GM19455 (cell line): ENCODE data around the gene PTGER4.
"Not testable (repeated sequence)": the region's sequence is repeated elsewhere in the genome, so short reads cannot be mapped to it uniquely, and the experiment has no call there.

Source experiments
- ATAC-seq: cut with Tn5 transposase; IDR thresholded peaks from one replicate; pipeline ENCODE4 v1.9.1; 2021; ENCODE audit not compliant: unreplicated experiment

The PTGER4 gene

DNA sequence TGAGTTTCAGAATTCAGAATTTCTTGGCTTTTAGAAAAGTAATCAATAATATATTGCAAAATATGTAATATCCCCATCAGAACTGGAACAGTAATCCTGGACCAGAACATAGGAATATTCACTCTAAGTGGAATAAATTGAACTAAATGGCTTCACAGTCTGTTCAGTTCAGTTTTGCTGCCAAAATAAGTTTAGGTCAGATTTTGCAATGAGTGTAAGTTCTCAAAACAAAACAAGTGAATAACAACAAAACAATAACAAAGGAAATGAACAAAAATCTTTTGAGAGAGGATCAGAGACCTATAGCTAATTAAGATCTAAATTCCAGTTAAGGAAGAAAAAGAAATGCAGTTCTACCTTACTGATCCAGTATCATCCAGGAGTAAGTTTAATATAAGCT lies 9.3 kb downstream of the PTGER4 start:
- ATAC-seq: no peak

DNA sequence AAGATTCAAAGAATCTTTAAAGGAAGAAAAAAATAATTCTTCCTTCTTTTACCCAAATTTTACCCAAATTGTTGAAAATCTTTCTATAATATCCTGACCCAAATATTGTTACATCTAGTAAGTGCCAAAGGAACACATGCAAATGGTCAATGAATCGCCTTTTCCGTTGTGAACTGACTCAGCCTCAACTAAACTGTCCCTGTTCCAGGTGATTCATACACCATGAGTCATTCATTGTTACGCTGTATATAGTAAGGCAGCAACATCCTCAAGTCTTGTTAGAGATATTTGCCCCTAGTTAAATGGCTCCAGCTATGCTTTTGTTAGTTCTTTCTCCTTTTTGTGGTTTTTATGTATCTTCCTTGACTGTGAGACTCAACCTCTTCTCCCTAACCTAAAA lies 9.7 kb downstream of the PTGER4 start:
- ATAC-seq: no peak

- no peak for ATAC-seq
These were observed 10.6 kb downstream of the PTGER4 start for GRCh38 chr5:40690267-40690666.

DNA sequence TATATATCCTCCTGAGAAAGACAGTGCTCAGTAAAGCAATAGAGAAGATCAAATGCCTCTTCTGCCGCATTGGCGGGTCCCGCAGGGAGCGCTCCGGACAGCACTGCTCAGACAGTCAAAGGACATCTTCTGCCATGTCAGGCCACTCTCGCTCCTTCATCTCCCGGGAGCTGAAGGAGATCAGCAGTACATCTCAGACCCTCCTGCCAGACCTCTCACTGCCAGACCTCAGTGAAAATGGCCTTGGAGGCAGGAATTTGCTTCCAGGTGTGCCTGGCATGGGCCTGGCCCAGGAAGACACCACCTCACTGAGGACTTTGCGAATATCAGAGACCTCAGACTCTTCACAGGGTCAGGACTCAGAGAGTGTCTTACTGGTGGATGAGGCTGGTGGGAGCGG lies 12.2 kb downstream of the PTGER4 start:
- no peak for ATAC-seq

GRCh38 chr5:40694433-40694832 lies 14.7 kb downstream of the PTGER4 start:
- no peak for ATAC-seq

GRCh38 chr5:40700116-40700782 lies 20.5 kb downstream of the PTGER4 start:
- no peak for ATAC-seq

GRCh38 chr5:40702027-40702426 lies 22.3 kb downstream of the PTGER4 start:
- ATAC-seq: not testable (repeated sequence)

GRCh38 chr5:40705484-40705883 lies 25.8 kb downstream of the PTGER4 start:
- not testable (repeated sequence) for ATAC-seq

GRCh38 chr5:40710575-40710974 lies 30.9 kb downstream of the PTGER4 start:
- ATAC-seq: not testable (repeated sequence)

DNA sequence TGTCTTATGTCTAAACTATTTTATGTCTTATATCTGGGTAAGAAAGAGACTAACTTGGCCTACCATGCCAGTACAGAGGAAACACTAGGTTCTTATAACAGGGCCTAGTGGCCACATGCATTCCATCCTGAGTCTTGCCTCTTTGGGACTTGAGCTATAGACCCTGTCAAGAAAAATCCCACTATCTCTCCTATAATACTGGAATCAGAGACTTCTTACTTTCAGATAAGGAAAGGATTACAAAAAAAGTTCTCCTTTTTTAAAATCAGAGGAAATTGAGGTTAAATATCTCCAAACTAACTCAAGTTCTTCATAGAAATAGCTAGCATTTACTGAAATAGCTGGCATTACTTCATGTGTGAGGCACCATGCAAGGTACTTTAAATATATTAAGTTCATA lies 34.3 kb downstream of the PTGER4 start:
- no peak for ATAC-seq

GRCh38 chr5:40716000-40716399 lies 36.3 kb downstream of the PTGER4 start:
- ATAC-seq: no peak

GRCh38 chr5:40716590-40716989 lies 36.9 kb downstream of the PTGER4 start:
- ATAC-seq: no peak

- no peak for ATAC-seq
These were observed 37.6 kb downstream of the PTGER4 start for GRCh38 chr5:40717281-40717680.

GRCh38 chr5:40720069-40720468 lies 40.4 kb downstream of the PTGER4 start:
- ATAC-seq: no peak

DNA sequence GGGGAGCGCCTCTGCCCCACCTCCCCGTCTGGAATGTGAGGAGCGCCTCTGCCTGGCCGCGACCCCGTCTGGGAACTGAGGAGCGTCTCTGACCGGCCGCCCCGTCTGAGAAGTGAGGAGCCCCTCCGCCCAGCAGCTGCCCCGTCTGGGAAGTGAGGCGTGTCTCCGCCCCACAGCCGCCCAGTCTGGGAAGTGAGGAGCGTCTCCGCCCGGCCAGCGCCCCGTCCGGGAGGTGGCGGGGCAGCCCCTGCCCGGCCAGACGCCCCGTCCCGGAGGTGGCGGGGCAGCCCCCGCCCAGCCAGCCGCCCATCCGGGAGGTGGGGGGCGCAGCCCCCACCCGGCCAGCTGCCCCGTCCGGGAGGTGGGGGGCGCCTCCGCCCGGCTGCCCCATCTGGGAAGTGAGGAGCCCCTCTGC lies 42.8 kb downstream of the PTGER4 start:
- not testable (repeated sequence) for ATAC-seq

GRCh38 chr5:40733434-40733833 lies 53.7 kb downstream of the PTGER4 start:
- no peak for ATAC-seq

DNA sequence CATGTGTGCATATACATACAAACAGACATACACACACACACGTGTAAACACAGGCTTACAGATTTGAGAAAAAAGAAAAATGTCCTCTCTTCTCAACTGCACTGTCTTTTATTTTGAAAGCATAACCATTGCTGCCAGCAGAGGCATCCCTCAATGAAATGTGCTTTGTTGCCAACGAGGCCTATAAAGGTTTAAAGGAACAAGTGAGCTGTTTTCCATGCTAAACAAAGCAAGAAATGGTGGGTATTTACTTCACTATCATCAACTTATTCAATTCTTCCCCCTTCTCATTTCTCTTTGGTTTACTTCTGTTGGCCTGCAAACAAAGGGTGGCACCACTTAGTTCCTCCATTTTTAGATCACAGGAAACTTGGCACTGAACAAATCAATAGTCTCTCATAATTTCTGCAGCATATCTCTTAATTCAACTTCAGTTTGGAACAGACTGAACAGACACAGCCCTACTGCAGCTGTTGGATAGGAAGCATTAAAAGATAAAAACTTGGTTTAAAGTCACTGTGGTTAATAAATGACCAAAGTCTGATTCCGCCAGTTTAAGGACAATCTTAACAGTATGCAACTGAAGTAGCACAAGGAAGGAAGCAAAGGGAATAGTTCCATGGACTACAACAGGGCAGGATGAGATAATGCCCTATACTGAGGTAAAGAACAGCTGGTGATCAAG lies 54.3 kb downstream of the PTGER4 start:
- ATAC-seq: no peak

GRCh38 chr5:40734986-40735385 lies 55.3 kb downstream of the PTGER4 start:
- no peak for ATAC-seq

GRCh38 chr5:40735609-40736008 lies 55.9 kb downstream of the PTGER4 start:
- no peak for ATAC-seq

- peak; percentile 87 for ATAC-seq
These were observed 56.6 kb downstream of the PTGER4 start for GRCh38 chr5:40736103-40736875.

DNA sequence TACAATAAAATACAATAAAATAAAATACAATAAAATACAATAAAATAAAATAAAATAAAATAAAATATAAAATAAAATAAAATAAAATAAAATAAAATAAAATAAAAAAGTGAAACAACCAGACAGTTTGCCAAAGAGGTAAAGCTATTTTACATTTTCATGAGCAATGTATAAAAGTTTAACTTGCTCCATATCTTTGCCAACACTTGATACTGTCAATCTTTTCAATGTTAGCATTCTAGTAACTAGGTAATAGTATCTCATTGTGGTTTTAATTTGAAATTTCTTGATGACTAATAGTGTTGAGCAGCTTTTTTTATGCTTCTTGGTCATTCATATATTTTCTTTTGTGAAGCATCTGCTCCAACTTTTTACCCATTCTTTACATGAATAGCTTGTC lies 58.8 kb downstream of the PTGER4 start:
- no peak for ATAC-seq
